HUES48 (cell line): ENCODE results near the gene IRS2.

Experiments used
- H3K27ac ChIP-seq: one replicate; pipeline ENCODE4 v1.7.0; 2013; ENCODE audit warnings: low read depth, low read length, inconsistent platforms
- H3K27me3 ChIP-seq: 2 replicates; pipeline ENCODE4 v1.6.1; 2013; ENCODE audit warnings: mild to moderate bottlenecking, low read length; ENCODE audit not compliant: control insufficient read depth, insufficient read depth
- H3K36me3 ChIP-seq: 2 replicates; pipeline ENCODE4 v1.6.1; 2013; ENCODE audit warnings: low read length; ENCODE audit not compliant: control insufficient read depth, insufficient read depth
- H3K4me1 ChIP-seq: 2 replicates; pipeline ENCODE4 v1.6.1; 2013; ENCODE audit warnings: mild to moderate bottlenecking, low read length; ENCODE audit not compliant: control insufficient read depth, insufficient read depth
- H3K4me3 ChIP-seq: 2 replicates; pipeline ENCODE4 v1.5.1; 2013; ENCODE audit warnings: mild to moderate bottlenecking, low read depth, low read length
- H3K9ac ChIP-seq: 2 replicates; pipeline ENCODE4 v1.6.1; 2013; ENCODE audit warnings: mild to moderate bottlenecking, low read depth, low read length, moderate library complexity
- H3K9me3 ChIP-seq: 2 replicates; pipeline ENCODE4 v1.6.1; 2013; ENCODE audit warnings: low read length; ENCODE audit not compliant: control insufficient read depth, insufficient read depth

The IRS2 gene

GRCh38 chr13:109728791-109729731 lies 57.3 kb downstream of the IRS2 start:
- H3K4me3 ChIP-seq = no peak overlapping the region
- peak overlapping the region; percentile 53 for H3K27ac ChIP-seq
- H3K9me3 ChIP-seq = no peaks in the 10 kb centered on the region
- H3K36me3 ChIP-seq = no peaks in the 10 kb centered on the region
- no peaks in the 10 kb centered on the region for H3K27me3 ChIP-seq
- peaks cover 21% of the 10 kb centered on the region for H3K4me1 ChIP-seq
- no peak overlapping the region for H3K9ac ChIP-seq

DNA sequence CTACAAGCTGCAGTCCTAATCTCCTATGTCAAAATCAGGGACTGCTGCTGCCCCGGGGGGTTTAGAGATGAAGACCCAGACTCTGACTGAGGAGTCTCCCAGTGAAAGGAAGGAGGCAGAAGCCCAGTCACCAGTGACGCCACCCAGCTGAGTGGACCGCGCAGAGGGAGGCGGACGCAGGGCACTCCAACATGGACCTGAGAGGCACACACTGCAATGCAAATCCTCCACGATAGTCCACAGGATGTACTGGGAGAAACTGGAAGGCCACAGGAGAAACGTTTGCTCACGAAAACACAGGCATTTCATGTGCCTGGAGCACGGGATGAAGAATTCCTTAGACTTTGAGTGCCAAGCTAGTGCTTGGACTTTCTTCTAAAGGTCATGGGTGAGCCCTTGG lies 58.3 kb downstream of the IRS2 start:
- Histone ChIP-seq H3K4me3 (no peak overlapping the region), H3K9ac (no peak overlapping the region), H3K4me1 (peaks cover 29% of the 10 kb centered on the region)

DNA sequence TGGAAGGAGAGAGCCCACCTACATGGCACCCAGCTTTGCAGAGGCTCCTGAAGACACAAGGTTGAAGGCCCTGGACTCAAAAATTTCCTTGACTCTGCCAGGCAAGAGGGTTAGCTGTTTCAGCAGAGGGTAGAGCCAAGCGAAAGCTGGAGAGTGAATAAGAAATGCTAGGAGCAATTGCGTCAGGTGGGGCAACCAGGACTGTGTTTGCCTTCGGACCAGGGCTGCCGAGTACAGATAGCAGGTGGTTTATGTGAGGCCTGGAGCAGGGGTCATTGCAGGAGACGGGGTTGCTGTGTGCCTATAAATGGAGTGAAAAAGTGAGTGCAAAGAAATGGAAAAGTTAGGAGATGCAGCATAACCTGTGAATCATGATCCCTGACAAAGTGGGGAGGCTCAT lies 59.1 kb downstream of the IRS2 start:
- H3K4me3 ChIP-seq = no peak overlapping the region
- H3K9ac ChIP-seq = no peak overlapping the region
- H3K27me3 ChIP-seq = no peaks in the 10 kb centered on the region
- no peaks in the 10 kb centered on the region for H3K36me3 ChIP-seq
- H3K9me3 ChIP-seq = no peaks in the 10 kb centered on the region
- H3K4me1 ChIP-seq = peaks cover 32% of the 10 kb centered on the region
- H3K27ac ChIP-seq = no peak overlapping the region

More for the DNA sequence above, 58.3 kb downstream of the IRS2 start:
- no peak overlapping the region for H3K27ac ChIP-seq
- H3K27me3 ChIP-seq = no peaks in the 10 kb centered on the region
- no peaks in the 10 kb centered on the region for H3K9me3 ChIP-seq
- no peaks in the 10 kb centered on the region for H3K36me3 ChIP-seq

DNA sequence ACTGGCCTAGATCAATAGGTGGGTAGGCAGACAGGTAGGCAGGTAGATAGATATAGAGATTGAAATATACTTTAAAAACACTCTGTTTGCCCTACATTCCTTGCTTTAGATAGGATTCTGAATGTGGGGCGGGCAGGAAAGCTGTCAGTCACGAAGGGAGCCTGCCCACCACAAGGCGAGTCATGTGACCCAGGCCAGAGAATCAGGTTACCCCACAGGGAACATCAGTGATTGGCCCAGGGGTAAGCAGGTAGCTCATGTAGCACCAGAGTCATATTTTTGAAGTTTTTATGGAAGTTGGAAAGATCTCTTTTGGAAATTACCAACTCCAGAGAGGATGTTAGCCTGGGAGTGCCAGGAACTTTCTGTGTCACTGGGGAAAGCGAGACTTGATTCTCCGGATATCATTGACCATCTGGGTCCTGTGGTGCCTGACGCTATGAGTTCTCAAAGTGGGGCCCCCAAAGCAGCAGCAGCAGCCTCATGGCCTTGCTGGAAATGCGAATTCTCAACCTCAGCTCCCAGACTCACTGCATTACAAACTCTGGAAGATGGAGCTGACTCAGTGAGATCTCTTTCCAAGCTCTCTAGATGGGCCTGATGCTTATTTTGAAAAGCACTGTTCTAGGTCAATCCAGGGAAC lies 60.3 kb downstream of the IRS2 start:
- Histone ChIP-seq H3K4me3 (no peak overlapping the region), H3K27ac (no peak overlapping the region), H3K9ac (no peak overlapping the region), H3K27me3 (no peaks in the 10 kb centered on the region), H3K36me3 (no peaks in the 10 kb centered on the region), H3K9me3 (no peaks in the 10 kb centered on the region), H3K4me1 (peaks cover 32% of the 10 kb centered on the region)

GRCh38 chr13:109725297-109725696 lies 61.1 kb downstream of the IRS2 start:
- Histone ChIP-seq H3K4me1 (peaks cover 32% of the 10 kb centered on the region), H3K36me3 (no peaks in the 10 kb centered on the region), H3K4me3 (no peak overlapping the region), H3K9me3 (no peaks in the 10 kb centered on the region), H3K27ac (no peak overlapping the region), H3K9ac (no peak overlapping the region), H3K27me3 (no peaks in the 10 kb centered on the region)

GRCh38 chr13:109724603-109725002 lies 61.8 kb downstream of the IRS2 start:
- no peaks in the 10 kb centered on the region for H3K9me3 ChIP-seq
- no peak overlapping the region for H3K4me3 ChIP-seq
- H3K27me3 ChIP-seq = no peaks in the 10 kb centered on the region
- no peak overlapping the region for H3K9ac ChIP-seq
- H3K36me3 ChIP-seq = no peaks in the 10 kb centered on the region
- no peak overlapping the region for H3K27ac ChIP-seq
- peaks cover 31% of the 10 kb centered on the region for H3K4me1 ChIP-seq

DNA sequence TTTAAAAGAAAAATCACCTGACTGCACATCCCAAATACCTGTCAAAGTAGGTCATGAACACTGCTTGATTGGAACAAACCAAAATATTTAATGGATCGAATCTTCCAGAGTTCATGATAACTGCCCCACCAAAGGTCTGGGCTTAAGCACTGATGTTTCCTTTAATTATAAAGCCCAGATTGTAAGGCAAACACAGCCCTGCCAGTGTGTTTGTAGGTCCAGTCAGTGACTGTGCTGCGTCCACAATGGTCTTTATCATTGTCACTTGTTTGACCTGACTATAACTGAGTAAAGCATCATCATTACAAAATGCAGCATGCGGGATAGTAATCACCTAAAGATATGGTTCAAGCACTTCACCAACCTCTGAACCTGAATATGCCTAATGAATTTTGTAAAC lies 63.3 kb downstream of the IRS2 start:
- no peaks in the 10 kb centered on the region for H3K36me3 ChIP-seq
- H3K4me3 ChIP-seq = no peak overlapping the region
- peaks cover 20% of the 10 kb centered on the region for H3K4me1 ChIP-seq
- no peaks in the 10 kb centered on the region for H3K27me3 ChIP-seq
- no peak overlapping the region for H3K27ac ChIP-seq
- no peaks in the 10 kb centered on the region for H3K9me3 ChIP-seq
- H3K9ac ChIP-seq = no peak overlapping the region

DNA sequence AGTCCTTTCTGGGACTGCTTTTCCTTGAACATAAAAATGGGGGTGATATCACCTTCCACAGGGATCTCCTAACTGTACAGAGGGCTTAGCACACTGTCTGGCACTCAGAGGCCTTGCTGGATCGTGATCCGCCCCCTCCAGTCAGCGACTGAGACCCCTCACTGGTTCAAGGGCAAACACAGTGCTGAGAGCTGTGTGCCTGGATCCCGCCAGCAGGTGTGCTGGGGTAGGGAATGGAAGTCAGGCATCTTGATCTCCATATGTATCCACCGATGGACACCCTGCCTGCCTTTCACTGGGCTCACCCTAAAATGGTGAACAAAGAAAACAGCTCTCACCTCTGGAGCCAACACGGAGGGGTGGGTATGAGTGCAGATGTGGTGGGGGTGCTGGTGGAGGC lies 64.3 kb downstream of the IRS2 start:
- H3K27ac ChIP-seq = no peak overlapping the region
- H3K9me3 ChIP-seq = no peaks in the 10 kb centered on the region
- H3K27me3 ChIP-seq = no peaks in the 10 kb centered on the region
- peaks cover 20% of the 10 kb centered on the region for H3K4me1 ChIP-seq
- H3K4me3 ChIP-seq = no peak overlapping the region
- no peak overlapping the region for H3K9ac ChIP-seq
- no peaks in the 10 kb centered on the region for H3K36me3 ChIP-seq

DNA sequence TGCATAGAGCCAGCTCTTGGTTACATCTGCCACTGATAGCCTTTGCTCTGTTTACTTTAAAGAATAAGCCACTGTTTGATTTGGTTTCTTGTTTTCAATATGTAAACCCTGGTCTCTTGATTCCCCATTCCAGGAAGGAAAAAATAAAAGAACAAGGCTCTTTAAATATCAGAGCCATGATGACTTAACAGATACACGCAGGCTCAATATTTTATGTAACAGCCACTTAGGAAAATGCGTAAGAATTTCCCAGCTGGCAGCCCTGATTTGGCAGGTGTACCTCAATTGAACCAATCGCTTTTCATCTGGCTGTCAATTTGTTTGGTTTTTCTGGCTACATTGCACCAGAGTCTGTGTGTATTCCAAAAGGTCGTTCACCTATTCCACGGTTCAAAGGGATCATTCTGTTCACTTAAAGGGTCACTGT lies 65.6 kb downstream of the IRS2 start:
- H3K36me3 ChIP-seq = no peaks in the 10 kb centered on the region
- H3K27me3 ChIP-seq = no peaks in the 10 kb centered on the region
- H3K9me3 ChIP-seq = no peaks in the 10 kb centered on the region
- no peak overlapping the region for H3K9ac ChIP-seq
- peaks cover 20% of the 10 kb centered on the region for H3K4me1 ChIP-seq
- no peak overlapping the region for H3K4me3 ChIP-seq
- H3K27ac ChIP-seq = no peak overlapping the region

GRCh38 chr13:109719962-109720646 lies 66.3 kb downstream of the IRS2 start:
- peaks cover 15% of the 10 kb centered on the region for H3K4me1 ChIP-seq
- no peaks in the 10 kb centered on the region for H3K9me3 ChIP-seq
- H3K27ac ChIP-seq = no peak overlapping the region
- H3K27me3 ChIP-seq = no peaks in the 10 kb centered on the region
- H3K4me3 ChIP-seq = no peak overlapping the region
- no peak overlapping the region for H3K9ac ChIP-seq
- H3K36me3 ChIP-seq = no peaks in the 10 kb centered on the region

DNA sequence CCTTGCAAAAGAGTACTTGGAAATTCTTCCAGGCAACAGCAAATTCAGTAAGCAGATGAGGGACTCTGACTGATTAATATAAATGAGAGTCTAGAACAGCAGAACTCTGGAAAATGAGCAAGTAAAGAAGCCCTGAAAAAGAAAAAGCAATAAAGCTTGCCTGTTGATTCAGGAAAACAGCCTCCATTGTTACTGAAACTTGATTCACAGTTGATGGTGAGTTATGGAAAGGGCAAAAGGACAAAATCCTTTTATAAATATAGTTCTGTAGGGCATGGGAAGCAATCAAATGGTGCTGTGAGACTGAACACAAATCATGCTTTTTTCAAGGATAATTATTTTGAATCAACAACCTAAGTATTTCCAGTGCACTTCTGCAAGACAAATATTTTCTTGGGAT lies 67.7 kb downstream of the IRS2 start:
- Histone ChIP-seq H3K27me3 (no peaks in the 10 kb centered on the region), H3K36me3 (no peaks in the 10 kb centered on the region), H3K4me1 (peaks cover 10% of the 10 kb centered on the region), H3K9me3 (no peaks in the 10 kb centered on the region), H3K4me3 (no peak overlapping the region), H3K27ac (no peak overlapping the region), H3K9ac (no peak overlapping the region)
